ENCODE measurements around the gene OR52L1.

DNA sequence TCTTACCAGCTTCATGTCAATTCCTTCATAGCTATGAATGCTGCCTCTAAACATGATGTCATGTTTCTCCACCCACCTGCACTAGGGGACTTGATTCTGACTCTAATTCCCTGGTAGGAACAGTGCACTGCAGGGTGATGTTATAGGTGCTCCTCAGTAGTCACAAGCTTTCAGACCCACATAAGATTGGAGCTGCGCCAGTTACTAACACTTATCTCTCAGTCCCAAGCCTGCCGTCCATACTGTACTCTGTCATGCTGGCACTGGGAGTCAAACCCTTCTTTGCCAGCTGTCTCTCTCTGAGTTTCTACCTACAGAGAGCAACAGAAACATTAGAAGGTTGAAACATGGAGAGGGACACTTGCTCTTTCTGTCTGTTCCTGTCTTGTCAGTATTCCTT, 38.3 kb upstream of the OR52L1 start:
- TF ChIP-seq, protein P1, sequence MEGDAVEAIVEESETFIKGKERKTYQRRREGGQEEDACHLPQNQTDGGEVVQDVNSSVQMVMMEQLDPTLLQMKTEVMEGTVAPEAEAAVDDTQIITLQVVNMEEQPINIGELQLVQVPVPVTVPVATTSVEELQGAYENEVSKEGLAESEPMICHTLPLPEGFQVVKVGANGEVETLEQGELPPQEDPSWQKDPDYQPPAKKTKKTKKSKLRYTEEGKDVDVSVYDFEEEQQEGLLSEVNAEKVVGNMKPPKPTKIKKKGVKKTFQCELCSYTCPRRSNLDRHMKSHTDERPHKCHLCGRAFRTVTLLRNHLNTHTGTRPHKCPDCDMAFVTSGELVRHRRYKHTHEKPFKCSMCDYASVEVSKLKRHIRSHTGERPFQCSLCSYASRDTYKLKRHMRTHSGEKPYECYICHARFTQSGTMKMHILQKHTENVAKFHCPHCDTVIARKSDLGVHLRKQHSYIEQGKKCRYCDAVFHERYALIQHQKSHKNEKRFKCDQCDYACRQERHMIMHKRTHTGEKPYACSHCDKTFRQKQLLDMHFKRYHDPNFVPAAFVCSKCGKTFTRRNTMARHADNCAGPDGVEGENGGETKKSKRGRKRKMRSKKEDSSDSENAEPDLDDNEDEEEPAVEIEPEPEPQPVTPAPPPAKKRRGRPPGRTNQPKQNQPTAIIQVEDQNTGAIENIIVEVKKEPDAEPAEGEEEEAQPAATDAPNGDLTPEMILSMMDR (IDR thresholded peaks at IDR 0.05), result no peak
- no peak for TF ChIP-seq POLR2A (IDR thresholded peaks at IDR 0.05)

Measured in testis (tissue), 2 donors.